PC-9 (cell line): Measurements from ENCODE around the gene EVA1C.

Experiments
- CTCF ChIP-seq: fragments of 200-600 bp; sonication (generic); conservative IDR thresholded peaks from 2 replicates; pipeline ENCODE4 v1.6.1; 2017; ENCODE audit warnings: mixed run types, antibody characterized with exemption, mild to moderate bottlenecking, moderate library complexity
- EZH2 ChIP-seq: fragments of 200-600 bp; sonication (generic); IDR thresholded peaks from 2 replicates; pipeline ENCODE4 v1.8.0; 2017; ENCODE audit warnings: antibody characterized with exemption, low read depth

- TF ChIP-seq CTCF (no peak), EZH2 (no peak)
Measured at GRCh38 chr21:32392299-32392879, 20.1 kb upstream of the EVA1C start.
